ENCODE measurements around the gene BAHD1.

The BAHD1 gene

GRCh38 chr15:40469776-40470390 is 29.1 kb downstream of the BAHD1 start:
- no peak for DNase-seq

GRCh38 chr15:40470423-40471104 is 29.8 kb downstream of the BAHD1 start, which contains the start of gene CHST14:
Gene CHST14, plus strand, starts transcription at chr15:40470984. Its CDS starts 230 bp downstream, at chr15:40471214.
- peak; percentile 57 for DNase-seq

GRCh38 chr15:40471105-40471807 is 30.5 kb downstream of the BAHD1 start:
- peak; percentile 29 for DNase-seq

- no peak for DNase-seq
These were observed 31.0 kb downstream of the BAHD1 start for GRCh38 chr15:40471808-40472150.

- no peak for DNase-seq
These were observed 31.5 kb downstream of the BAHD1 start for GRCh38 chr15:40472171-40472727.

GRCh38 chr15:40474581-40474980 is 33.8 kb downstream of the BAHD1 start:
- no peak for DNase-seq

- DNase-seq = peak; percentile 79
These were observed 37.0 kb downstream of the BAHD1 start for GRCh38 chr15:40477642-40478327.

- no peak for DNase-seq
These were observed 38.3 kb downstream of the BAHD1 start for GRCh38 chr15:40479024-40479423.

GRCh38 chr15:40481341-40482074 is 40.8 kb downstream of the BAHD1 start:
- no peak for DNase-seq

GRCh38 chr15:40483919-40484318 is 43.2 kb downstream of the BAHD1 start:
- no peak for DNase-seq

GRCh38 chr15:40486066-40486770 is 45.5 kb downstream of the BAHD1 start:
- no peak for DNase-seq

- DNase-seq = no peak
These were observed 47.3 kb downstream of the BAHD1 start for GRCh38 chr15:40487816-40488682.

- DNase-seq = no peak
These were observed 48.8 kb downstream of the BAHD1 start for GRCh38 chr15:40489274-40490175.

GRCh38 chr15:40493089-40493840 is 52.5 kb downstream of the BAHD1 start:
- DNase-seq = peak; percentile 54

GRCh38 chr15:40495516-40495915 is 54.8 kb downstream of the BAHD1 start:
- no peak for DNase-seq

- no peak for DNase-seq
These were observed 57.7 kb downstream of the BAHD1 start for GRCh38 chr15:40498418-40498817.

GRCh38 chr15:40498891-40499290 is 58.1 kb downstream of the BAHD1 start:
- DNase-seq = no peak

GRCh38 chr15:40499931-40500330 is 59.2 kb downstream of the BAHD1 start:
- no peak for DNase-seq
